PC-9 (cell line): ENCODE results near the gene TMEM132C.

ENCODE experiments used
- EZH2 ChIP-seq: fragments of 200-600 bp; sonication (generic); IDR thresholded peaks from 2 replicates; pipeline ENCODE4 v1.8.0; 2017; ENCODE audit warnings: antibody characterized with exemption, low read depth
- TF ChIP-seq, protein P1 (sequence below): fragments of 200-600 bp; sonication (generic); conservative IDR thresholded peaks from 2 replicates; pipeline ENCODE4 v1.6.1; 2017; ENCODE audit warnings: mixed run types, antibody characterized with exemption, mild to moderate bottlenecking, moderate library complexity

DNA sequence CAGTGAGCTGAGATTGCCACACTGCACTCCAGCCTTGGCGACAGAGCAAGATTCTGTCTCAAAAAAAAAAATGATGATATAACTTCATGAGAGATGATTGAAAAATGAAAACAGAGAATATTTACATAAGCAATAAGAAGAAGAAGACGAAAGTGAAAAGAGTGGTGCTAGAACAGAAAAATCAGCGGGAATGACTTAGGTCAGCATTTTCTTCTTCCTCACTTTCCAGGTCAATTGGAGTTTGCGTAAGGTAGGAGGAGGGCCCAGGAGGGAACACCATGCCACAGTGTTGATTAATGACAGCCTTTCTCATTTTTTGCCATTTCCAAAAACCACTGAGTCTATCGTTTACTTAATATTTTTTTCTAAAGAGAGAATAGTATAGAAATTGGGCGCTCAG, 356.8 kb downstream of the TMEM132C start:
- TF ChIP-seq, protein P1, sequence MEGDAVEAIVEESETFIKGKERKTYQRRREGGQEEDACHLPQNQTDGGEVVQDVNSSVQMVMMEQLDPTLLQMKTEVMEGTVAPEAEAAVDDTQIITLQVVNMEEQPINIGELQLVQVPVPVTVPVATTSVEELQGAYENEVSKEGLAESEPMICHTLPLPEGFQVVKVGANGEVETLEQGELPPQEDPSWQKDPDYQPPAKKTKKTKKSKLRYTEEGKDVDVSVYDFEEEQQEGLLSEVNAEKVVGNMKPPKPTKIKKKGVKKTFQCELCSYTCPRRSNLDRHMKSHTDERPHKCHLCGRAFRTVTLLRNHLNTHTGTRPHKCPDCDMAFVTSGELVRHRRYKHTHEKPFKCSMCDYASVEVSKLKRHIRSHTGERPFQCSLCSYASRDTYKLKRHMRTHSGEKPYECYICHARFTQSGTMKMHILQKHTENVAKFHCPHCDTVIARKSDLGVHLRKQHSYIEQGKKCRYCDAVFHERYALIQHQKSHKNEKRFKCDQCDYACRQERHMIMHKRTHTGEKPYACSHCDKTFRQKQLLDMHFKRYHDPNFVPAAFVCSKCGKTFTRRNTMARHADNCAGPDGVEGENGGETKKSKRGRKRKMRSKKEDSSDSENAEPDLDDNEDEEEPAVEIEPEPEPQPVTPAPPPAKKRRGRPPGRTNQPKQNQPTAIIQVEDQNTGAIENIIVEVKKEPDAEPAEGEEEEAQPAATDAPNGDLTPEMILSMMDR: no peak
- TF ChIP-seq EZH2: no peak
